Right lobe of liver (tissue), 4 donors: ENCODE results near the gene CD274.

Experiments
- POLR2A ChIP-seq: fragments of 450-650 bp; IDR thresholded peaks from one replicate; pipeline ENCODE4 v1.6.1; 2017; ENCODE audit warnings: antibody characterized with exemption, mild to moderate bottlenecking
- TF ChIP-seq, protein P1 (sequence below), 4 donors: fragments of 200-600 bp in 3 of 4; fragments of 450-650 bp in 1 of 4; IDR thresholded peaks; one replicate each; pipeline versions ENCODE4 v1.5.1 to v1.8.0; 2016 to 2022; ENCODE audit warnings: antibody characterized with exemption in 4 of 4, mild to moderate bottlenecking in 2 of 4
- donor health status: DM: no; HTN: no; CAD: no.
- donor health status: DM: no; HTN: no; CAD: no.
- donor health status: DM: no; HTN: yes; CAD: no.

DNA sequence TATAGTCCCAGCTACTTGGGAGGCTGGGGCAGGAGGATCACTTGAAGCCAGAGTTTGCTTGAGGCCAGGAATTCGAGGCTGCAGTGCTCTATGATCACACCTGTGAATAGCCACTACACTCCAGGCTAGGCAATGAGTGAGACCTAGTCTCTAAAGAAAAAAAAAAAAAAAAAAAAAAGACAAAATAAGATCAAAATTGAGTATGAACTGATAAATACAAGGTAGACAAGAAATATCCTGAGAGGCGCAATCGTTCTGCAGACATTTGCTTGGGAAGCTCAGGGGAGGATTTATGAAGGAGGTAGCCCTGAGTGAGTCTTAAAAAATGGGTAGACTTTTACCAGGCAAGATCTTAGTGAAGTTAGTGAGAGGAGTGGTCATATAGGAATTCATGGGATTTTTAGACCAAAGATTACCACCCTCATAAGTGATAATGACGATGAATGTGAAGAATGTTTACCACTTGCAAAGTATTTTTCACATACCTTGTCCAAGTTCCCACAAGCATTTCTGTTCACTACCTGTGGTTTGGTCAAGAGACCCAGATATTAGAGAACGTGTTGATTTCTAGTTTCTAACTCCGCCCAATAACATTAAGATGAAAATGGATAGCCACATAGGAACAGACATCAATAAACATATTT, 64.4 kb downstream of the CD274 start:
- TF ChIP-seq, protein P1, sequence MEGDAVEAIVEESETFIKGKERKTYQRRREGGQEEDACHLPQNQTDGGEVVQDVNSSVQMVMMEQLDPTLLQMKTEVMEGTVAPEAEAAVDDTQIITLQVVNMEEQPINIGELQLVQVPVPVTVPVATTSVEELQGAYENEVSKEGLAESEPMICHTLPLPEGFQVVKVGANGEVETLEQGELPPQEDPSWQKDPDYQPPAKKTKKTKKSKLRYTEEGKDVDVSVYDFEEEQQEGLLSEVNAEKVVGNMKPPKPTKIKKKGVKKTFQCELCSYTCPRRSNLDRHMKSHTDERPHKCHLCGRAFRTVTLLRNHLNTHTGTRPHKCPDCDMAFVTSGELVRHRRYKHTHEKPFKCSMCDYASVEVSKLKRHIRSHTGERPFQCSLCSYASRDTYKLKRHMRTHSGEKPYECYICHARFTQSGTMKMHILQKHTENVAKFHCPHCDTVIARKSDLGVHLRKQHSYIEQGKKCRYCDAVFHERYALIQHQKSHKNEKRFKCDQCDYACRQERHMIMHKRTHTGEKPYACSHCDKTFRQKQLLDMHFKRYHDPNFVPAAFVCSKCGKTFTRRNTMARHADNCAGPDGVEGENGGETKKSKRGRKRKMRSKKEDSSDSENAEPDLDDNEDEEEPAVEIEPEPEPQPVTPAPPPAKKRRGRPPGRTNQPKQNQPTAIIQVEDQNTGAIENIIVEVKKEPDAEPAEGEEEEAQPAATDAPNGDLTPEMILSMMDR (IDR thresholded peaks at IDR 0.05): no peak
- no peak for TF ChIP-seq POLR2A
